ENCODE results near the gene NKIRAS2.

Gene NKIRAS2

GRCh38 chr17:42025936-42026335 lies 6.0 kb downstream of the NKIRAS2 start:
- DNase-seq (ENCODE audit: extremely low read depth in 1 of 2, low read depth in 1 of 2) = no peak

GRCh38 chr17:42026857-42027589 lies 7.1 kb downstream of the NKIRAS2 start:
- no peak for DNase-seq (ENCODE audit: extremely low read depth in 1 of 2, low read depth in 1 of 2)

- DNase-seq (ENCODE audit: extremely low read depth in 1 of 2, low read depth in 1 of 2) = no peak
These were observed 7.7 kb downstream of the NKIRAS2 start for GRCh38 chr17:42027590-42027889.

GRCh38 chr17:42027961-42028790 lies 8.3 kb downstream of the NKIRAS2 start:
- DNase-seq (ENCODE audit: extremely low read depth in 1 of 2, low read depth in 1 of 2) = no peak

- no peak for DNase-seq (ENCODE audit: extremely low read depth in 1 of 2, low read depth in 1 of 2)
These were observed 8.9 kb downstream of the NKIRAS2 start for GRCh38 chr17:42028791-42029127.

GRCh38 chr17:42031584-42031983 lies 11.7 kb downstream of the NKIRAS2 start:
- DNase-seq (ENCODE audit: extremely low read depth in 1 of 2, low read depth in 1 of 2) = no peak

- no peak for DNase-seq (ENCODE audit: extremely low read depth in 1 of 2, low read depth in 1 of 2)
These were observed 14.2 kb downstream of the NKIRAS2 start for GRCh38 chr17:42034059-42034458.

GRCh38 chr17:42038221-42038973 lies 18.5 kb downstream of the NKIRAS2 start:
- DNase-seq (ENCODE audit: extremely low read depth in 1 of 2, low read depth in 1 of 2) = no peak

GRCh38 chr17:42039794-42040763 lies 20.2 kb downstream of the NKIRAS2 start:
- no peak for DNase-seq (ENCODE audit: extremely low read depth in 1 of 2, low read depth in 1 of 2)

- DNase-seq (ENCODE audit: extremely low read depth in 1 of 2, low read depth in 1 of 2) = no peak
These were observed 20.9 kb downstream of the NKIRAS2 start for GRCh38 chr17:42040818-42041217.

- no peak for DNase-seq (ENCODE audit: extremely low read depth in 1 of 2, low read depth in 1 of 2)
These were observed 21.7 kb downstream of the NKIRAS2 start for GRCh38 chr17:42041619-42042018.

GRCh38 chr17:42042598-42043319 lies 22.9 kb downstream of the NKIRAS2 start:
- DNase-seq (ENCODE audit: extremely low read depth in 1 of 2, low read depth in 1 of 2) = no peak

- no peak for DNase-seq (ENCODE audit: extremely low read depth in 1 of 2, low read depth in 1 of 2)
These were observed 25.8 kb downstream of the NKIRAS2 start for GRCh38 chr17:42045719-42046118.

- DNase-seq (ENCODE audit: extremely low read depth in 1 of 2, low read depth in 1 of 2) = no peak
These were observed 27.5 kb downstream of the NKIRAS2 start for GRCh38 chr17:42047343-42047742.

- no peak for DNase-seq (ENCODE audit: extremely low read depth in 1 of 2, low read depth in 1 of 2)
These were observed 30.0 kb downstream of the NKIRAS2 start for GRCh38 chr17:42049834-42050392.

- peak in 1 of 2 donors; percentile 31 for DNase-seq (ENCODE audit: extremely low read depth in 1 of 2, low read depth in 1 of 2)
These were observed 30.6 kb downstream of the NKIRAS2 start, which contains the start of gene C17orf113 for GRCh38 chr17:42050393-42051012. Gene C17orf113, minus strand, starts transcription at chr17:42050601. Its CDS starts 7,225 bp downstream, at chr17:42043376.

- DNase-seq (ENCODE audit: extremely low read depth in 1 of 2, low read depth in 1 of 2) = no peak
These were observed 31.1 kb downstream of the NKIRAS2 start for GRCh38 chr17:42051013-42051400.

- DNase-seq (ENCODE audit: extremely low read depth in 1 of 2, low read depth in 1 of 2) = no peak
These were observed 31.8 kb downstream of the NKIRAS2 start for GRCh38 chr17:42051645-42052044.

GRCh38 chr17:42052346-42052877 lies 32.5 kb downstream of the NKIRAS2 start:
- DNase-seq (ENCODE audit: extremely low read depth in 1 of 2, low read depth in 1 of 2) = no peak

All from activated CD8-positive, alpha-beta memory T cell treated with anti-CD3 and anti-CD28 coated beads for 1 hour (primary cell).